IPS-NIHi7 (cell line): ENCODE data around the gene SLC39A11.
A peak's percentile ranks its signal among the peaks of the same experiment; 100 is the strongest.

Experiments used
- DNase-seq: peaks from one replicate; pipeline ENCODE4 v3.0.0; 2012; ENCODE audit warnings: mixed read lengths; ENCODE audit errors: extremely low spot score

Gene SLC39A11

GRCh38 chr17:72754513-72754912 lies 338.0 kb downstream of the SLC39A11 start:
- DNase-seq: no peak

DNA sequence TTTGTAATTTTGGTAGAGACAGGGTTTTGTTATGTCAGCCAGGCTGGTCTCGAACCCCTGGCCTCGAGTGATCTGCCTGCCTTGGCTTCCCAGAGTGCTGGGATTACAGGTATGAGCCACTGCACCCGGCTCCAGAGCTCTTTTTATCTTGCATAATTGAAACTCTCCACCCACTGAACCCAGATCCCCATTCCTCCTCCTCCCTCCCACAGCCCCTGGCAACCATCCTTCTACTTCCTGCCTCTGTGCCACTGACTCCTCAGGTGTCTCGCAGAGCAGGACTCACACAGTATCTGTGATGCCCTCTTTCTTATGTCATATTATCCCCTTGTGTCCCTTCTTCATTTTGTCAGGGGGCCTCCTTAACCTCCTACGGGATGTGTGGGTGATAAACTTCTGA lies 340.7 kb downstream of the SLC39A11 start:
- no peak for DNase-seq

DNA sequence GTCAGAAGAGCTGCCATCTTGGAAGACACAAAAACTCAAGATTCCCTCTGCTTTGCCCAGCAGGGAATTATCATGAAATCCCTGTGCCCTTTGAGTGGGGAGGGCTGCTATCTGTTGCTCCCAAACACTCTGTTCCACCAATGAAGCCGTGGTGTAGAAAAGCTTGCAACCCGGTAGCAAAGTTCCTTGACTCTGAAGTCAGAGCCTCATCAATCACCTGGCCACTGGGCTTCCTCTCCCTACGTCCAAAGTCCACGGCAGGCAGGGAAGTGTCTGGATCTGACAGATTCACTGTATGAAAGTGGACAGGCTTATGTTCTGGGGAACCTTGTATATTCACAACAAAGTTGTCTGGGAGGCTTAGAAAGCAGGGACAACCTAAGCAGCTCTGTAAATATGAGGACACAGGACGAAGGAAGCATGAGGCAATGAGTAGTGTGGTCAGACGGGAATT lies 343.3 kb downstream of the SLC39A11 start:
- no peak for DNase-seq

GRCh38 chr17:72747501-72747900 lies 345.0 kb downstream of the SLC39A11 start:
- DNase-seq: no peak

DNA sequence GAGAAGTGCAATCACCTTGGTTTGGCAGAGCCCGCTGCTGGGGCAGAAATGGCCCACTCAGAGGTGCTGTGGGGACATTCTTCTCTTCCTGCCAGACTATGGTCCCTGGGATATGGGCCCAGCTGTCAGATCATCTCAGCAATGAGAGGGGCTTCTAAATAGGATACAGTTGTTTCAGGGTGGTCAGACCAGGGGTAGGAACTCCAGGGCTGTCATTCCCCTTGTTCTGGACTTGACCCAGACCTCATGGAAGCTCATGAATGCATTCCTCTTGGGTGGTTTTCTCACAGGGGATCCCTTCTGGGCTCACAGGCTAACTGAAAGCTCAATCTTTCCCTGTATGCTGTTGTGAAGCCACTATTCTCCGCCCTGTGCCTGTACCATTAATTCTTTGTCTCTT lies 347.2 kb downstream of the SLC39A11 start:
- DNase-seq: no peak

DNA sequence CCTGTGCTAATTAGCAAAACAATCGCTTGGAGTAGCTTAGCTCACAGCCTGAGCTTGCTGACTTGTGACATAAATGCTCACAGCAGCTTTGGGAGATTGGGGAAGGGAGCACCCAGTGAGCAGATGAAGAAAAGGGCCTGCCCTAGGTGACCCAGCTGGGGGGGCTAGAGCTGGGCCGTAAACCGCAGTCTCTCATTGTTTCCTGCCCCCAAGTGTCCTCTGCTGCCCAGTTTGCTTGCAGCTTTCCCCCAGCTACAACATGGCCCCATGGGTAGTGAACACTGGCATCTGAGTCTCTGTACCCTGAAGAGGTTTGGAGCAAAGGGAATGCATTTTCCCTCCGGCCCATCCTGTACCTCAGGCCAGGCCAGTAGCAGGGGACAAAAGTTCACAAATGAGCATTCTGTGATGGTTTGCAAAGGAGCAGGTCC lies 349.4 kb downstream of the SLC39A11 start:
- DNase-seq: peak; percentile 60

- DNase-seq: no peak
These were observed 355.3 kb downstream of the SLC39A11 start for GRCh38 chr17:72737151-72737690.

DNA sequence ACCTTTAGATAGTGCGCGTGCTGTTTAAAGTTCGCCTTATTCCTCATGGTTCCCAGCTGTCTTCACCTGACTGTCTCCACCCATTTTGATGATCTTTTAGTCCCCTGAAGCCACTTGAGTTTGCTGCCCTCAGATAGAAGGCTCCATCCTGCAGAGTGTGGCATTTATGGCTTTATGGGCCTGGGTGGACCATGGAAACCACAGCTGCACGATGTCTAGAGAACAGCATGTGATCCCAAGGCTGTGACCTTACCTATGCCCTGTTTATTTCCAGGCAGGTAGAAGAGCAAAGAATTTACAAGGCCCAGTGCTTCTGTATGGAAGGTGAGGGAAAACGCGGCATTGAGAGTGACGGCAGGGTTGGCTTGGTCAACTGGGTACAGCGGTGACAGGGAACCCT lies 356.9 kb downstream of the SLC39A11 start:
- DNase-seq: no peak

DNA sequence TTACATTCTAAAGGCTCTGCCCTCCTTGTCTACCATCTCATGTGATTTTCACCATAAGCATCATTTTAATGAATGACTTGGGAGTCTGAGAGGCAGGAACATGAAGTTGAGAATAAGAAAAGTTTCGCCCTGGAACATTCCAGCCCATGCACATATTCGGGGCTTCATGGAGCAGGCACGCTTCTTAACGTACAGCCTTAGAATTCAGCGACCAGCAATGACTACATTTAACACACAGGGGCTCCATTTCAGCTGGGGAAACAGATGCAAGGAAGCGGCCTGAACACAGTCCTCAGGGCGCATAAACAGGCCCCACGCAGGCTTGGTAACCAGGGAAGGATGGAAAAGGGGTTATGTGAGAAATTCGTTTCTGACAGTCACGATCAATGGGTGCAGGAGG lies 357.4 kb downstream of the SLC39A11 start:
- DNase-seq: no peak

DNA sequence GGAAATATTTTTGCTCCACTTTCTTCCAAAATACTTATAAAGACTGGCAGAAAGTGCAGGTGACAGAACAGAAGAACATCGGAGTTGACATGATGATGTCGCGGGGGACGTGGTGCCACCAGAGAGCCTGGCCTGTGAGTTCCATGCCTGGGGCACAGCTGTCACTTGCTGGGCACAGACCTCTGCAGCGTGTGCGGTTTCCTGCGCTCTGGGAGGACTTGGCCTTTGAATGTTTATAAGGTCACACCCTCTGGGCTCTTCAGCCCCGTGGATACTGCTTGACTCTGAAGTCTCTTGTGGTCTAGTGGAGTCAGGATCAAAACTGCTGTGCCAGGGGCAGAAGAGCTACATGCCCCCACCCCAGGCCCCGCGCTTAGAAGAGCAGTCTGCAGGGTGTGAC lies 357.9 kb downstream of the SLC39A11 start:
- DNase-seq: no peak

DNA sequence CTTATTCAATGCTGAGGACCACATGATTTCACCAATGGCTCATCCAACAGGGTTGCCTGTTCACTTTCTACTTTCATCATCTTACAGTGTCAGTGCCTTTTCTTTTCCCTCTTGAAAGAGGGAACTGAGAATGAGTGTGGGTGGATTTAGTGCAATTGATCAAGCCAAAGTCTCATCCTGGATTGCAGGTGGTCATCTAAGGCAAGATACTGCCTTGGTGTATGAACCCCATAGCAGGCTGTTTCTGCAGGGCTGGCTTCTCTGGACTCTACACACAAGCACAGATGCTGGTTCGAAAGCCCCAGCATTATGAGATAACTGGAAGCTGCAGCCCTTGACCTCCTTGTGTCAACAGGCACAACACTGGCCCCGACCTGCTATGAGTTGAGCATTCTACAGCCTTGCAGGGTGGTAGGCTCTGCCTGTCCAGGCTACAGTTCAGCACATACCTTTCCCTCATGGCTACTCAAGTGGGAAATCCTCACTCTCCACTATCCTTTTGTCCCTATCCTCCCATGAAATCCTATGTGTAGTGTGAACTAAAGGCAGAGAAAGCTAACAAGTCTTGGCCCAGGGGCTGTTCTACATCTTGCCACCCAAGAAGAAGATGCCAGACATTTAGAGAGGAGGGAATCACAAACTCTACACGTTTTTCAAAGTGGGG lies 358.7 kb downstream of the SLC39A11 start:
- no peak for DNase-seq

DNA sequence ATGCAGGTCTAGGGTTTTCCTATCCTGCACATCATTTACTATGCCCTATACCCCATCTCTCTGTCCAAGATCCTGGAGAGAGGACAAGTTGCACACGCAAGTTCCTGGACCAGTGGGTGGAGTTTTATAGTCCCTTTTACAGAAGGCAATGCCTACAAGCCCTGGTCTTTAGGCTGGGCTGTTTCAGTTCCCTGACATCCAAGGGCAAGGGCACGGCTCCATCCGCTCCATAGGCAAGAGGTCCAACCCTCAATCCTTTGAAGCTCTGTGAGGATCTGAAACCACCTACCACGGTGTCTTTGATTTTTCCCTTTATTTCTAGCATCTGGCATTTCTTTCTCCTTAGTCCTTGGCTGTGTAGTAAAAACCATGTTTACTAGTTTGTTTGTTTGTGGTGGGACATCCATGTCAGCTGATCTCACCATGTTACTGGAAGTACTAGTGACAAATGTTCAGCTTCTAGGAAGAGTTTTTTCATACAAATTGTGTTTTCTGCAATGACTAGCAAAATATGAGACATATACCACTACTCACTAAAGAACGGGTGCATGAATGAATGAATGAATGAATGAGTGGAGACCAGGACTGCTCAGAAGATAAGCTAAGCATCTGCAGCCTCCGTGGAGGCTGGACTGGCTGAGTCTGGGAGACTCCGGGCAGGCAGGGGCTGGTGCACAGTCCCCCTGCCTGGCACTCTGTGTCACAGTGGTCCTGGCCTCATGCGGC lies 359.4 kb downstream of the SLC39A11 start:
- no peak for DNase-seq

- DNase-seq: no peak
These were observed 362.4 kb downstream of the SLC39A11 start for GRCh38 chr17:72730077-72730476.

GRCh38 chr17:72726936-72727335 lies 365.6 kb downstream of the SLC39A11 start:
- no peak for DNase-seq

DNA sequence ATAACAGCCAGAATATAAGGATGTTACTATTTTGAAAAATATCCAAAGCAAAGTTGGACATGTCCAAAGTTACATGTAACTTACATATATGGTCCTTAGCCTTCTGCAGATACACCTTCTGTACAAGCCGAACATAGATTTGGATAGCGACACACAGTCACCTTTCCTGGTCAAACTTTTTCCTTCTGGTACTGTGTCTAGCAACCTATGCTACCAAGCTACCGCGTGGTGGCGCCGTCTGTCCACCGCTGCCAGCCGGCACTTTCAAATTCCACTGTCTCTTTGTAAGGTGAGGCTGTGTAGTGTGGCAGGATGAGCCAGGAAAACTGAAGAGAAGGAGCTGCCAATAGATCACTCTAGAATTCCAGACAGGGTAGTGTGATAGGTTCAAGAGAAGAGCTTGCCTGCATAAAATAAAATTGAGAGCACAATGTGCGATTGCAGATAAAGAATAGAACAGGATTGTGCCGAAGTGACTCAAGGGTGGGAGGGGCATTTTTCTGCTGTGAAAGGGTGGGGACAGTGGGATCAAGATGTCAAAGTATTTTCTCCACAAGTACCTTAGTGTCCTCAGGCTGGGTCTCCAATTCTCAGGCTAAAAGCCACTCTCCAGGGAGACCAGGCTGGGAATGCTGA lies 366.9 kb downstream of the SLC39A11 start:
- peak; percentile 74 for DNase-seq

- no peak for DNase-seq
These were observed 368.2 kb downstream of the SLC39A11 start for GRCh38 chr17:72724267-72724666.

GRCh38 chr17:72723711-72724110 lies 368.8 kb downstream of the SLC39A11 start:
- DNase-seq: no peak

GRCh38 chr17:72720494-72720825 lies 372.0 kb downstream of the SLC39A11 start:
- no peak for DNase-seq

- no peak for DNase-seq
These were observed 372.7 kb downstream of the SLC39A11 start for GRCh38 chr17:72719578-72720493.

GRCh38 chr17:72719206-72719577 lies 373.3 kb downstream of the SLC39A11 start:
- DNase-seq: no peak

- DNase-seq: no peak
These were observed 374.8 kb downstream of the SLC39A11 start for GRCh38 chr17:72717676-72718075.

- DNase-seq: no peak
These were observed 375.2 kb downstream of the SLC39A11 start for GRCh38 chr17:72717276-72717675.
